Stomach (tissue), 9 donors: ENCODE results near the gene PGD. TPM values are rescaled to one million over a fixed set of nuclear protein-coding genes. Genes with fewer than 3 reads are reported as not detected.

Source experiments
- DNase-seq, 2 donors: peaks; one replicate each; pipeline versions ENCODE4 v3.0.0 to v3.0.0-alpha.2; 2013 to 2019
- H3K27ac ChIP-seq, 5 donors: fragments of 200-600 bp in 4 of 5; sonication (generic) in 4 of 5; one replicate each; pipeline ENCODE4 v1.5.1; 2013 to 2019; ENCODE audit warnings: mild to moderate bottlenecking in 1 of 5, moderate library complexity in 1 of 5
- H3K27me3 ChIP-seq, 3 donors: fragments of 200-600 bp; sonication (generic); one replicate each; pipeline ENCODE4 v1.5.1; 2017 to 2019; ENCODE audit warnings: mixed run types in 1 of 3
- H3K36me3 ChIP-seq, 4 donors: fragments of 200-600 bp; sonication (generic); 1 replicate in 3 of 4; 2 replicates in 1 of 4; pipeline ENCODE4 v1.5.1; 2016 to 2019
- H3K4me1 ChIP-seq, 4 donors: fragments of 200-600 bp; sonication (generic); one replicate each; pipeline ENCODE4 v1.5.1; 2016 to 2019
- H3K4me3 ChIP-seq, 4 donors: fragments of 200-600 bp; sonication (generic) in 3 of 4; one replicate each; pipeline ENCODE4 v1.5.1; 2016 to 2019; ENCODE audit warnings: mild to moderate bottlenecking in 1 of 4
- H3K9me3 ChIP-seq, 4 donors: fragments of 200-600 bp; sonication (generic); one replicate each; pipeline ENCODE4 v1.5.1; 2016 to 2019
- EP300 ChIP-seq: sonication (generic); formaldehyde crosslinking; IDR thresholded peaks from one replicate; pipeline ENCODE4 v1.6.1; 2017; ENCODE audit warnings: antibody characterized with exemption
- POLR2A ChIP-seq, 4 donors: fragments of 450-650 bp; IDR thresholded peaks; one replicate each; pipeline ENCODE4 v1.6.1; 2016; ENCODE audit warnings: antibody characterized with exemption in 4 of 4, control low read depth in 2 of 4, mild to moderate bottlenecking in 1 of 4, moderate library complexity in 1 of 4
- POLR2AphosphoS5 ChIP-seq, 3 donors: sonication (generic); formaldehyde crosslinking; IDR thresholded peaks; one replicate each; pipeline ENCODE4 v1.6.1; 2016; ENCODE audit warnings: antibody characterized with exemption in 3 of 3
- WGBS, 5 donors: extraction: QIAGEN DNeasy Blood & Tissue Kit in 3 of 5; methylation state at CpG; one replicate each; pipeline versions ENCODE4 v1.1.5 to v1.1.7; 2013 to 2018; 5-methylcytosine and 5-hydroxymethylcytosine counted together
- intact Hi-C: fragments of 100-400 bp; cut with DNase I; formaldehyde crosslinking; loops from one replicate; pipeline ENCODE4 v1.15.1; 2023; ENCODE audit warnings: low total_unique reads
- polyA plus RNA-seq, 3 donors: library from polyadenylated mRNA; stranded (reverse); fragments of 200-250 nt; gene quantifications; one replicate each; pipeline ENCODE4 v1.2.3, GENCODE V29; 2013
- total RNA-seq, 5 donors: library from RNA; depleted of rRNA; stranded (reverse); fragments of >200 nt; gene quantifications; one replicate each; pipeline versions ENCODE4 v1.1.0 to v1.2.3, GENCODE V29; 2014 to 2016
- TF ChIP-seq, protein P1 (sequence below), 7 experiments: fragments of 450-650 bp in 4 of 7; fragments of 200-600 bp in 3 of 7; sonication (generic) in 3 of 7; IDR thresholded peaks; one replicate each; pipeline ENCODE4 v1.5.1; 2016 to 2019; ENCODE audit warnings: antibody characterized with exemption in 7 of 7, control low read depth in 2 of 7, mild to moderate bottlenecking in 1 of 7
- donor health status: healthy with polysubstance abuse.
- donor health status: Bipolar disorder and iron deficiency.
- donor health status: healthy.

PGD gene
- total and polyA plus RNA-seq, 8 donors = 25.4 to 227 (median 74.0) TPM

DNA sequence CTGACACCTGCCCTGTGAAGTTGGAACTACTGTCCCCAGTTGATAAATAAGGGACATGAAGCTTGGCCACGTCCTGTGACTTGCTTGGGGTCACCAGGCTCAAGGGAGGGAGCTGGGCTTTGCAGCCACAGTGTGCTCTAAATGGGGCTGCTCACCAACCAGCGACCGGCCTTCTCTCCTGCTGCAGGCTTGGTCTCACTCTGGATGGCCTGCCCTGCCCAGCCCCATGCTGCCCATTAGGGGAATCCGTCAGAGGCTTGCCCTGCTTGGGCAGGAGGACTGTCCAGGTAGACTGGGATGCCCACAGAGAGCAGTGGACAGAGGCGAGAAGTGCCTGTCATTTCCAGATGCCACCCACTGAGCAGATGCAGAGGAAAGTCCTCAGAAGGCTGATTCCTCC lies 30.1 kb downstream of the PGD start:
- WGBS, 5 donors = 86 to 95% (median 89%) methylated on average over 4 to 5 of the region's 5 CpGs
- Histone ChIP-seq H3K4me1 (peaks cover 13 to 41% (median 27%) of the 10 kb centered on the region in 4 donors), H3K36me3 (no peaks in the 10 kb centered on the region), H3K27me3 (no peaks in the 10 kb centered on the region), H3K4me3 (no peak overlapping the region), H3K27ac (no peak overlapping the region), H3K9me3 (no peaks in the 10 kb centered on the region)
- intact Hi-C loops = loop anchor here (5.0 kb wide), 1 partner anchor 52 kb away; no protein-coding TSS in a partner anchor
- TF ChIP-seq POLR2A (IDR thresholded peaks at IDR 0.05) (no peak), POLR2AphosphoS5 (IDR thresholded peaks at IDR 0.05) (no peak), EP300 (no peak)
- TF ChIP-seq, protein P1, sequence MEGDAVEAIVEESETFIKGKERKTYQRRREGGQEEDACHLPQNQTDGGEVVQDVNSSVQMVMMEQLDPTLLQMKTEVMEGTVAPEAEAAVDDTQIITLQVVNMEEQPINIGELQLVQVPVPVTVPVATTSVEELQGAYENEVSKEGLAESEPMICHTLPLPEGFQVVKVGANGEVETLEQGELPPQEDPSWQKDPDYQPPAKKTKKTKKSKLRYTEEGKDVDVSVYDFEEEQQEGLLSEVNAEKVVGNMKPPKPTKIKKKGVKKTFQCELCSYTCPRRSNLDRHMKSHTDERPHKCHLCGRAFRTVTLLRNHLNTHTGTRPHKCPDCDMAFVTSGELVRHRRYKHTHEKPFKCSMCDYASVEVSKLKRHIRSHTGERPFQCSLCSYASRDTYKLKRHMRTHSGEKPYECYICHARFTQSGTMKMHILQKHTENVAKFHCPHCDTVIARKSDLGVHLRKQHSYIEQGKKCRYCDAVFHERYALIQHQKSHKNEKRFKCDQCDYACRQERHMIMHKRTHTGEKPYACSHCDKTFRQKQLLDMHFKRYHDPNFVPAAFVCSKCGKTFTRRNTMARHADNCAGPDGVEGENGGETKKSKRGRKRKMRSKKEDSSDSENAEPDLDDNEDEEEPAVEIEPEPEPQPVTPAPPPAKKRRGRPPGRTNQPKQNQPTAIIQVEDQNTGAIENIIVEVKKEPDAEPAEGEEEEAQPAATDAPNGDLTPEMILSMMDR (IDR thresholded peaks at IDR 0.05) = no peak
- DNase-seq = no peak

DNA sequence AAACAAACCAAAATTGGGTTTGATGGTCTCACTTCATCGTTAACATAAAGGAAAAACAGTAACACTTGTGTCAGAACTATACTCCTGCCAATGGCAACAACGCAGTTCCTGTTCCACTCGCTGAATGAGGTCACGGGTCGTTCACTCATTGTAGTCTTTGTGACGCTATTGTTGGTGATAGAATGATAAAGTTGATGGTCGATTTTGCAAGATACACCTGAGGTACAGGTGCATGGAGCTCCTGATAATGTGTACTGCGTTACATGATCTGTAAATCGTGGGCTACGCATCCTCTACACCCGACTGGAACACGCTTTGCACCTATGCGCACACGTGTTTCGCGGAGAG lies 31.0 kb downstream of the PGD start:
- Histone ChIP-seq H3K9me3 (no peaks in the 10 kb centered on the region), H3K4me3 (peak overlapping the region; percentile 76 to 92 (median 86)), H3K4me1 (peaks cover 13 to 41% (median 27%) of the 10 kb centered on the region in 4 donors), H3K27ac (peak overlapping the region; percentile 16 to 85 (median 78)), H3K36me3 (peaks cover 0 to under 1% (median under 1%) of the 10 kb centered on the region in 4 donors), H3K27me3 (no peaks in the 10 kb centered on the region)
- DNase-seq = peak in 1 of 2 donors; percentile 62
- 7 to 20% (median 13%) methylated on average over 8 to 16 of the region's 16 CpGs for WGBS, 5 donors
- TF ChIP-seq, protein P1 (IDR thresholded peaks at IDR 0.05) = no peak
- TF ChIP-seq POLR2AphosphoS5 (IDR thresholded peaks at IDR 0.05) = no peak
- intact Hi-C loops = loop anchor here (5.0 to 10.0 kb wide), 2 partner anchors 53 to 65 kb away; no protein-coding TSS in a partner anchor

DNA sequence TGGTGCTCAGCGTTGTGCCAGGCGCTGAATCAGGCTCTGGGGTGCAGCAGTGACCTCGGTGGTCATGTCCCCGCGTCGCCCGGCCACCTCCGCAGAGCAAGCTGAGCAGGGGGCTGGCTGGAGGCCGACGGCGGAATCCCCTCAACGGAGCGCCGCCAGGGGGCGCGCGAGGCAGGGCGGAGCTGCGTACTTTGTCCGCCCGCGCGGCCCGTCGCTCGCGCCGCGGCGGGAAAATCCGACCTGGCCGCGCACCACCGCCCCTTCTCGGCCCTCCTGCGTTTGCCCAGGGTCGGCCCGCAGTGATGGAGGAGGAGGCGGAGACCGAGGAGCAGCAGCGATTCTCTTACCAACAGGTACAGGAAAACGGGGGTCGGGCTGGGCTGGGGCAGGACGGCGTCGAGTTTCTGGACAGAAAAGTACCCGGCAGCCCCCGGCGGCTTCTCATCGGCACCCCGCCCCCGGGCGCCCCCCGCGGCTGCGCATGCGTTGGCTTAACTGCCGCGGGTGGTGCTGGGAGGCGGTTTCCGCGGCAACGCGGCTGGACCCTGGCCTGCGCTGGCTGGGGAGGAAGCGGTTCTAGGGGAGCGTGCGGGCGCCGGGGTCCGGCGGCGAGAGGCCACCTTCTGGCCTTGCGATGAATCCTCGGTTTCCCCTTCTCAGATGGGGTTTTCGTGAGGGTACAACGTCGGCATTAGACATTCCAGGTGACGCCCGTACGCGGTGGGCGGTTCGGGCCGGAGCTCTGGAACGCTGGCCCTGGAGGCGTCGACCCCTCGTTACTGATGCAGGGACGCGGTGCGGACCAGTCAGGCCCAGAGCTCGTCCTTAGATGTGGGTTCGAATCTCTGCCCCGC lies 31.6 kb downstream of the PGD start, which contains the start of gene CENPS:
Gene CENPS (plus strand): TSS at position 218 of the 854 bp plus-strand sequence. CDS start 85 bp downstream, at position 303.
- TF ChIP-seq EP300 (no peak), POLR2AphosphoS5 (IDR thresholded peaks at IDR 0.05) (peak in 2 of 3 donors; percentile 43 to 65), POLR2A (IDR thresholded peaks at IDR 0.05) (peak in 1 of 4 donors; percentile 9)
- TF ChIP-seq, protein P1 (IDR thresholded peaks at IDR 0.05) = peak in 6 of 7 experiments; percentile 67 to 99 (median 94)
- Histone ChIP-seq H3K27ac (peak within 1 kb of the TSS; percentile 70 to 85 (median 80)), H3K4me3 (peak within 1 kb of the TSS; percentile 76 to 92 (median 86)), H3K27me3 (no peaks in the 10 kb centered on the region), H3K4me1 (peaks cover 13 to 41% (median 27%) of the 10 kb centered on the region in 4 donors), H3K9me3 (no peaks in the 10 kb centered on the region), H3K36me3 (peaks cover 0 to 5% (median 3%) of the 10 kb centered on the region in 4 donors)
- peak; percentile 95 to 96 for DNase-seq
- 0% methylated on average over 35 to 95 of the region's 95 CpGs for WGBS, 5 donors
- intact Hi-C loops = loop anchor here (10.0 kb wide), 1 partner anchor 64 kb away; no protein-coding TSS in a partner anchor

DNA sequence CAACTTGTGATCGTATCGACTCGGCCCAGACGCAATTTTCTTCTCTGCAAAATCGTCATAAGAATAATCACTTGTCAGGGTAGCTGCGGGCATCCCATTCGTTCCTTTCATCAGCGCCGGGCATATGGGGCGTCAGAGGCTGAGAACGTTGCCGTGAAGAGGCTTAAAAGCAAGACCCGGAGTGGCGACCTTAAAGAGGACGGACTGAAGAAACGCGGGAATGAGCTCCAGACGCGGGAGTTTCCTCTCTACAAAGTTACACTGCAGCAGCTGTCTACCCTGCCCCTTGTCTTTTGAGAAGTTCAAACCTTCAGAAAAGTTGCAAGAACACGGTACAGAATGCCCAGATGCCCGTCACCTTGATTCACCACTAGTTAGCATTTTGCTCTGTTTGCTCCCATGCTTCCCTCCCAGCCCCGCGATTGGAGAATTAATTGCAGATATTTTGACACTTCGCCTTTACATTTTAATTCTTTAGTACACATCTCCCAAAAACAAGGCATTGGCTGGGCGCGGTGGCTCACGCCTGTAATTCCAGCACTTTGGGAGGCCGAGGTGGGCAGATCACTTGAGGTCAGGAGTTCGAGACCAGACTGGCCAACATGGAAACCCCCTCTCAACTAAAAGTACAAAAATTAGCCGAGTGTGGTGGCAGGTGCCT lies 32.3 kb downstream of the PGD start:
- Histone ChIP-seq H3K4me1 (peaks cover 13 to 41% (median 27%) of the 10 kb centered on the region in 4 donors), H3K27me3 (no peaks in the 10 kb centered on the region), H3K4me3 (peak overlapping the region; percentile 76 to 92 (median 86)), H3K9me3 (no peaks in the 10 kb centered on the region), H3K27ac (peak overlapping the region in 4 of 5 donors; percentile 70 to 85 (median 81)), H3K36me3 (peaks cover 0 to 5% (median 3%) of the 10 kb centered on the region in 4 donors)
- DNase-seq = no peak
- no peak for TF ChIP-seq EP300
- no peak for TF ChIP-seq POLR2AphosphoS5 (IDR thresholded peaks at IDR 0.05)
- TF ChIP-seq, protein P1 (IDR thresholded peaks at IDR 0.05) = no peak
- TF ChIP-seq POLR2A (IDR thresholded peaks at IDR 0.05) = no peak
- WGBS, 5 donors = 19 to 25% (median 20%) methylated on average over 28 to 30 of the region's 30 CpGs
- intact Hi-C loops = loop anchor here (10.0 kb wide), 1 partner anchor 64 kb away; no protein-coding TSS in a partner anchor
